GM12878 (cell line): ENCODE measurements around the gene HAO2. TPM values are rescaled to one million over a fixed set of nuclear protein-coding genes. Genes with fewer than 3 reads are reported as not detected.

ENCODE experiments used
- ATAC-seq: fragments of 200-7000 bp; cut with Tn5 transposase; 3 replicates; pipeline ENCODE4 v1.9.1; 2020; ENCODE audit warnings: mild to moderate bottlenecking, moderate library complexity
- BruUV-seq: library from RNA; stranded (reverse); fragments of 400-500 nt; replicated peaks from 2 replicates; lab custom pipeline; 2021; lab: Mats Ljungman, UMichigan
- CTCF ChIA-PET: fragments of 300-600 bp; sonication (Branson Sonifier 250); formaldehyde crosslinking; extraction: SDS; loops from one replicate; lab custom pipeline; 2021; ENCODE audit warnings: inconsistent platforms; lab: Yijun Ruan, JAX
- POLR2A ChIA-PET: fragments of 350-600 bp; formaldehyde crosslinking; extraction: SDS; loops from one replicate; lab custom pipeline; 2021; ENCODE audit warnings: inconsistent platforms; lab: Charles Lee
- RAD21 ChIA-PET: fragments of 300-600 bp; sonication (Branson Sonifier 250); formaldehyde crosslinking; loops from one replicate; lab custom pipeline; 2023; ENCODE audit warnings: antibody characterized with exemption; ENCODE audit not compliant: unreplicated experiment; lab: Charles Lee
- SMC1A ChIA-PET: fragments of 300-600 bp; sonication (Branson Sonifier 250); formaldehyde crosslinking; loops from one replicate; lab custom pipeline; 2023; ENCODE audit not compliant: unreplicated experiment, uncharacterized antibody; lab: Charles Lee
- DNase-seq: peaks from one replicate; pipeline ENCODE4 v3.0.0-alpha.2; 2011; ENCODE audit warnings: low read depth, low spot score
- FAIRE-seq: peaks from 3 replicates; lab custom pipeline; 2011; peaks lifted over from hg19 to GRCh38; lab: Jason Lieb, UNC
- H2AFZ ChIP-seq: 2 replicates; pipeline ENCODE4 v1.6.0; 2011; ENCODE audit warnings: low read depth, low read length, control low read depth; ENCODE audit not compliant: control insufficient read depth
- H3K27ac ChIP-seq: 2 replicates; pipeline ENCODE4 v1.5.1; 2011; ENCODE audit warnings: control low read depth; ENCODE audit not compliant: control insufficient read depth, insufficient read depth
- H3K27me3 ChIP-seq, 2 experiments: replicated peaks in 1 of 2; 2 replicates each; pipeline versions ENCODE4 v1.6.0 to v1.6.1; 2011; ENCODE audit warnings: low read length in 1 of 2; ENCODE audit not compliant: control insufficient read depth in 2 of 2, insufficient read depth in 2 of 2
- H3K36me3 ChIP-seq, 2 experiments: 2 replicates each; pipeline ENCODE4 v1.5.1; 2011; ENCODE audit warnings: low read length in 1 of 2; ENCODE audit not compliant: control insufficient read depth in 2 of 2, insufficient read depth in 2 of 2
- H3K4me1 ChIP-seq: 2 replicates; pipeline ENCODE4 v1.6.1; 2011; ENCODE audit warnings: mild to moderate bottlenecking, low read length, moderate library complexity, mixed read lengths; ENCODE audit not compliant: control insufficient read depth, insufficient read depth
- H3K4me2 ChIP-seq: 2 replicates; pipeline ENCODE4 v1.6.0; 2011; ENCODE audit warnings: control low read depth; ENCODE audit not compliant: control insufficient read depth, insufficient read depth
- H3K4me3 ChIP-seq: fragments of 200-600 bp; sonication (generic); 2 replicates; pipeline ENCODE4 v1.5.1; 2016
- H3K79me2 ChIP-seq: 2 replicates; pipeline ENCODE4 v1.6.0; 2011; ENCODE audit warnings: low read length; ENCODE audit not compliant: control insufficient read depth, insufficient read depth
- H3K9ac ChIP-seq: 2 replicates; pipeline ENCODE4 v1.8.0; 2011; ENCODE audit warnings: low read length, control low read depth, mixed read lengths; ENCODE audit not compliant: control insufficient read depth, insufficient read depth
- H3K9me3 ChIP-seq: replicated peaks from 3 replicates; pipeline ENCODE4 v1.5.1; 2011; ENCODE audit warnings: mild to moderate bottlenecking, low read length; ENCODE audit not compliant: control insufficient read depth, insufficient read depth
- H4K20me1 ChIP-seq: 2 replicates; pipeline ENCODE4 v1.6.0; 2011; ENCODE audit not compliant: control insufficient read depth, insufficient read depth
- CBFB ChIP-seq: IDR thresholded peaks from 2 replicates; pipeline ENCODE4 v1.6.1; 2016; ENCODE audit warnings: antibody characterized with exemption, low read depth
- CTCF ChIP-seq, 3 experiments: IDR thresholded peaks in 2 of 3; conservative IDR thresholded peaks in 1 of 3; 2 replicates each; pipeline ENCODE4 v1.5.1; 2011; ENCODE audit warnings: low read depth in 3 of 3, low read length in 3 of 3, mild to moderate bottlenecking in 3 of 3, control low read depth in 2 of 3, moderate library complexity in 2 of 3, inconsistent platforms in 1 of 3, mixed read lengths in 1 of 3; ENCODE audit not compliant: control insufficient read depth in 2 of 3, insufficient read depth in 1 of 3; ENCODE audit errors: extremely low read depth in 1 of 3
- E2F4 ChIP-seq: IDR thresholded peaks from 2 replicates; pipeline ENCODE4 v1.6.1; 2012; ENCODE audit warnings: low read depth, low read length, improper control_type of control experiment
- E2F8 ChIP-seq: fragments of 450-650 bp; IDR thresholded peaks from 2 replicates; pipeline ENCODE4 v1.6.1; 2018; ENCODE audit warnings: mild to moderate bottlenecking, low read depth, moderate library complexity; ENCODE audit not compliant: partially characterized antibody
- EED ChIP-seq: sonication (generic); IDR thresholded peaks from 2 replicates; pipeline ENCODE4 v1.6.1; 2016; ENCODE audit warnings: antibody characterized with exemption, low read depth
- FOXM1 ChIP-seq: IDR thresholded peaks from 2 replicates; pipeline ENCODE4 v1.6.1; 2012; ENCODE audit warnings: low read depth, mild to moderate bottlenecking, inconsistent platforms, low read length, moderate library complexity
- HSF1 ChIP-seq: fragments of 150-350 bp; IDR thresholded peaks from 2 replicates; pipeline ENCODE4 v1.6.1; 2014; ENCODE audit warnings: mild to moderate bottlenecking, low read depth, low read length
- IKZF1 ChIP-seq: fragments of 450-650 bp; conservative IDR thresholded peaks from 2 replicates; pipeline ENCODE4 v1.6.1; 2017; ENCODE audit warnings: antibody characterized with exemption, mild to moderate bottlenecking
- NBN ChIP-seq: fragments of 450-650 bp; IDR thresholded peaks from 2 replicates; pipeline ENCODE4 v1.6.1; 2016
- NFYB ChIP-seq: IDR thresholded peaks from 2 replicates; pipeline ENCODE4 v1.6.1; 2011; ENCODE audit warnings: low read depth, mild to moderate bottlenecking, low read length, improper control_type of control experiment, moderate library complexity; ENCODE audit not compliant: insufficient read depth
- RAD21 ChIP-seq: IDR thresholded peaks from 2 replicates; pipeline ENCODE4 v1.6.1; 2011; ENCODE audit warnings: mild to moderate bottlenecking, low read depth, low read length, moderate library complexity; ENCODE audit not compliant: insufficient read depth
- SMAD1 ChIP-seq: fragments of 450-650 bp; IDR thresholded peaks from 2 replicates; pipeline ENCODE4 v1.6.1; 2018; ENCODE audit warnings: mild to moderate bottlenecking, low read depth; ENCODE audit not compliant: partially characterized antibody
- SPI1 ChIP-seq: IDR thresholded peaks from 2 replicates; pipeline ENCODE4 v1.6.1; 2011; ENCODE audit warnings: low read depth, mild to moderate bottlenecking, low read length, moderate library complexity, borderline replicate concordance; ENCODE audit not compliant: insufficient read depth
- ZNF217 ChIP-seq: fragments of 450-650 bp; IDR thresholded peaks from 2 replicates; pipeline ENCODE4 v1.6.1; 2017; ENCODE audit warnings: antibody characterized with exemption, mild to moderate bottlenecking
- WGBS: methylation state at CpG from one replicate; pipeline ENCODE4 v1.1.6; 2016; ENCODE audit warnings: low lambda C conversion rate; ENCODE audit not compliant: insufficient replicate concordance, insufficient coverage; ENCODE audit errors: missing lambda C conversion rate; 5-methylcytosine and 5-hydroxymethylcytosine counted together
- in situ Hi-C: fragments of 300-500 bp; cut with MboI; formaldehyde crosslinking; loops from 9 replicates; pipeline ENCODE4 v1.14.3; 2018; ENCODE audit warnings: mixed read lengths
- intact Hi-C: fragments of 100-400 bp; cut with micrococcal nuclease; formaldehyde crosslinking; loops from one replicate; pipeline ENCODE4 v1.14.2; 2022; ENCODE audit not compliant: unreplicated experiment
- polyA plus RNA-seq, 11 experiments: library from polyadenylated mRNA; depleted of rRNA in 4 of 11; unstranded in 6 of 11; stranded (reverse) in 5 of 11; fragments of >200 nt; fragmentation: Nextera tagmentation in 4 of 11; fragmentation: Illumina TruSeq in 1 of 11; extraction: Ambion mirVana in 4 of 11; extraction: Trizol in 1 of 11; gene quantifications; 1 replicate in 1 of 11; 2 replicates in 10 of 11; pipeline versions ENCODE4 v1.2.1 to v1.2.3, GENCODE V29; 2011 to 2016; ENCODE audit warnings: inconsistent platforms in 2 of 11, missing spikeins in 2 of 11, low read depth in 1 of 11
- total RNA-seq, 4 experiments: library from RNA; depleted of rRNA in 3 of 4; stranded (reverse); fragments of >200 nt in 3 of 4; fragmentation: Illumina TruSeq in 1 of 4; extraction: Trizol in 1 of 4; gene quantifications; 2 replicates each; pipeline versions ENCODE4 v1.2.1 to v1.2.3, GENCODE V29; 2013 to 2021

Gene HAO2
- total and polyA plus RNA-seq, 10 of the 15 experiments (the other 5 are each of a cell fraction or from before 2014, with no cell fraction given), result not detected

GRCh38 chr1:119367432-119368124 lies 1.0 kb upstream of the HAO2 start:
- CTCF ChIA-PET, result interaction anchor here (0.5 to 8.9 kb wide), 33 partner anchors 9 to 1216 kb away, joined by 3 to 144 read pairs (median 5); partner anchors contain the start of gene WARS2
- no peaks in the 10 kb centered on the region for H3K79me2 ChIP-seq
- no peak overlapping the region for H3K9ac ChIP-seq
- no peaks in the 10 kb centered on the region for H3K9me3 ChIP-seq
- no peak overlapping the region for H3K27ac ChIP-seq
- no peaks in the 10 kb centered on the region for H4K20me1 ChIP-seq
- no peak overlapping the region for H3K4me2 ChIP-seq
- intact Hi-C loops (loop anchor here (1.0 to 10.0 kb wide), 5 partner anchors 81 to 1215 kb away; no protein-coding TSS in a partner anchor), in situ Hi-C loops (loop anchor here (5.0 kb wide), 1 partner anchor 80 kb away; no protein-coding TSS in a partner anchor)
- no TSS peak for BruUV-seq
- no peaks in the 10 kb centered on the region for H3K36me3 ChIP-seq
- POLR2A ChIA-PET, result interaction anchor here (1.3 kb wide), 2 partner anchors 50 to 52 kb away, joined by 3 read pairs; no protein-coding TSS in a partner anchor
- H3K27me3 ChIP-seq, result no peaks in the 10 kb centered on the region
- FAIRE-seq, result no peak
- ATAC-seq, result peak; percentile 82
- H2AFZ ChIP-seq, result no peak overlapping the region
- RAD21 ChIA-PET, result interaction anchor here (0.8 to 5.3 kb wide), 16 partner anchors 10 to 1031 kb away, joined by 3 to 63 read pairs (median 8); partner anchors contain the start of gene WARS2
- WGBS, result 40% methylated on average over 13 of the region's 13 CpGs
- SMC1A ChIA-PET, result interaction anchor here (0.7 to 7.2 kb wide), 21 partner anchors 9 to 147 kb away, joined by 3 to 73 read pairs (median 9); no protein-coding TSS in a partner anchor
- H3K4me1 ChIP-seq, result peaks cover 5% of the 10 kb centered on the region; the same call in 1 of the 2 replicates
- DNase-seq, result no peak
- no peak overlapping the region for H3K4me3 ChIP-seq
- TF ChIP-seq ZNF217 (no peak), CBFB (no peak), SMAD1 (no peak), EED (no peak), SPI1 (no peak), NBN (no peak), E2F8 (no peak), E2F4 (no peak), FOXM1 (no peak), RAD21 (peak; percentile 99), NFYB (peak; percentile 80), HSF1 (peak; percentile 81; the same call in 1 of the 2 replicates), IKZF1 (0 out of 2 replicates have a peak, but pooled peaks have one; percentile 20), CTCF (IDR thresholded peaks at IDR 0.05 in 2 of 3, conservative IDR thresholded peaks at IDR 0.05 in 1 of 3; ENCODE audit: control insufficient read depth in 2 of 3, extremely low read depth in 1 of 3, insufficient read depth in 1 of 3, low read depth in 3 of 3, low read length in 3 of 3) (peak; percentile 93 to 98 (median 94); a peak in 5 of 6 replicates)
